Measurements from ENCODE around the gene CELA1. TPM values are rescaled to one million over a fixed set of nuclear protein-coding genes. Genes with fewer than 3 reads are reported as not detected.
"Not testable (repeated sequence)": the region's sequence is repeated elsewhere in the genome, so short reads cannot be mapped to it uniquely, and the experiment has no call there.

Gene CELA1
- polyA plus RNA-seq, 3 donors: not detected

DNA sequence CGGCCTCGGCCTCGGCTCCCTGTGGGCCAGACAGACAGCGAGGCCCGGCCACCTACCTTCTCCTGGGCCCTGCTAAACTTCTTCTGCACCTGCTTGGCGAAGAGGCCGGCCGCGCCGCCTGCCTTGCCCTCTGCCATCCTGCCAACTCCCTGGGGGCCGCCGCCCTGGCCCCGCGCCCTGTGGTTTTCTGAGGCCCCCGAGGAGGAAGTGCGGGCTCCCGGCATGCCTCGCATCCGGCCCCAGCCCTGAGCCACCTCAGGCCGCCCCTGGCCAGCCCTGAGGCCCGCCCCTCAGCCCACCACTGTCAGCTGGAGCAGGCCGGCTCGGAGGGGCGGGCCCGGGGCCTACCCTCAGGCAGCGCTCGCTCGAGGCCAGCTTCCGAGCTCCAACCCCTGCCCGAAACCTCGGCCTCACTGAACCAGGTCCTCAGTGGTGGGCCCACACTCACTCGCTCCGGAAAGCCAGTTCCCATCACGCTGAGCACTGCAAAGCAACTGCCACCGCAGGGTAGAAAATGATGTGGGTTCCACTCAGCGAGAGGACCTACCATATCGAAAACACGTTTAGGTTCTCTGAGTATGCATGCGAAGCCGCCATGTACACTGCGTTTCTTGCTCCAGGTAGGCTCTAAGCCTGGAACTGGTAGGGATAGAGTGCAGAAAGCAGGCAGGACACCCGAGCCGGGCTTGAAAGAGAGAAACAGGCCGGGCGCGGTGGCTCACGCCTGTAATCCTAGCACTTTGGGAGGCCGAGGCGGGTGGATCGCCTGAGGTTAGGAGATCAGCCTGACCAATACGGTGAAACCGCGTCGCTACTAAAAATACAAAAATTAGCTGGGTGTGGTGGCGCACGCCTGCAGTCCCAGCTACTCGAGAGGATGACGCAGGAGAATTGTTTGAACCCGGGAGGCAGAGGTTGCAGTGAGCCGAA, 22.2 kb downstream of the CELA1 start, which contains the start of gene BIN2:
TSS of gene BIN2 (minus strand) at position 209 of the 930 bp plus-strand sequence. CDS start at position 137, 72 bp downstream.
- DNase-seq (ENCODE audit: extremely low read depth in 1 of 11, low read depth in 9 of 11, low spot score in 4 of 11): no peak

DNA sequence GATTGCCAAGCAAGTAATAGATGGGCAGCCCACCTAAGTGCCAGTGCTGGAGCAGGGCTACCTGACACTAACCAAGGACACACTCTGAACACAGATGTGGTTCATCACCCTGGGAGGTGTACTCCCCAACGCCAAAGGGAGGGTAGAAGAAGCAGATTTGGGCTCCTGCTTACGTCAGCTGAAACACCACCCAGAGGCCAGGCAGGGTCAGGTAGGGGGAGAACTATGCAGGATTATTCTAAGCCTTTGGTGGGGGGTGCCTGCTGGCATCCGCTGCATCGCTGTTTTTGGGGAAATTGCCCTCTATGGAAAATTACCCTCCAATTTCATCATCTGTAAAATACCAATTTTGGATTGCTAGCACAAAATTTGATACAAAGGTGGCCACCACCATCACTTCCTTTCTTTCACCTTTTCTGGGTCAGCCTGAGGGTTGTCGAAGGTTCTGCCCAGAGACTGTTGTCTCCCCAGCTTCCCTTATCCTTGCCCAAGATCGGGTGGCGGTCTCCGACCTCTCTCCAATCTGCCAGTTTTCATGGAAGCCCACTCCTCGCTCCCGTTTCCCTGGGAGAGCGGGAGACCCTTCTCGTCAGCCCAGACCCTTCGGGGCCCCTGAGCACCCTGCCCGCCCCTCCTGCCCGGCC, 23.0 kb downstream of the CELA1 start:
- DNase-seq (ENCODE audit: extremely low read depth in 1 of 11, low read depth in 9 of 11, low spot score in 4 of 11): no peak

DNA sequence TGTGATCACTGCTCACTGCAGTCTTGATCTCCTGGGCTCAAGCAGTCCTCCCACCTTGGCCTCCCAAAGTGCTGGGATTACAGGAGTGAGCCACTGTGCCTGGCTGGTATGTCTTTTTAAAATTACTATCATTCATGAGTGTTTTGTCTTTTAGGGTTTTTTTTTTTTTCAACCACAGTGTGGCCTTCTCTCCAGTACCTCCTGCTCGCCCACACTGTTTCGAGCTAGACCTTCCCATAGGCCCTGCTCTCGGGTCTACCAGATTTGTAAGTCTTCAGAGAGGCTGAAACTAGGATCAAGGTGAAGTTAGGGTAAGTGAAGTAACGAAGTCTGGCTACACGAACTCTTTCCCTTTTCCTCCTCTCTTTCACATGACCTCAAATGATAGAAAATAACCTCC, 24.0 kb downstream of the CELA1 start:
- no peak for DNase-seq (ENCODE audit: extremely low read depth in 1 of 11, low read depth in 9 of 11, low spot score in 4 of 11)

DNA sequence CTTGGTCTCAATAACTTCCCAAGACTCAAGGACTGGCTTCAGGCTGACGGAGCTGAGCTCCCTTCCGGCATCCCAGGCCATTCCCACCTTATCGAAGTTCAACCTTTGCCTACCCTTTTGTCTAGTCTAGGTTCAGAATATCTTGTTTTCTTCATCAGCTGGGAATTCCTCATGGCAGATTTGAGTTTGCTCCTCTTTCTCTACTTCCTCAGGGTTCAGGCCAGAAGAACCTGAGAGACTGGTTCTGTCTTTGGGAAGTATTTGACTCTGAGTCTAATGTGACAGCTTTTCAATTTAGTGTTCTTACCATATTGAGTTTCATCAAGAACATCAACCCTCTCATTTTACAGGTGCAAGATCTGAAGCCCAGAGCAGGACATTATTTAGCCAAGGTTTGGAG, 24.6 kb downstream of the CELA1 start:
- DNase-seq (ENCODE audit: extremely low read depth in 1 of 11, low read depth in 9 of 11, low spot score in 4 of 11): no peak

DNA sequence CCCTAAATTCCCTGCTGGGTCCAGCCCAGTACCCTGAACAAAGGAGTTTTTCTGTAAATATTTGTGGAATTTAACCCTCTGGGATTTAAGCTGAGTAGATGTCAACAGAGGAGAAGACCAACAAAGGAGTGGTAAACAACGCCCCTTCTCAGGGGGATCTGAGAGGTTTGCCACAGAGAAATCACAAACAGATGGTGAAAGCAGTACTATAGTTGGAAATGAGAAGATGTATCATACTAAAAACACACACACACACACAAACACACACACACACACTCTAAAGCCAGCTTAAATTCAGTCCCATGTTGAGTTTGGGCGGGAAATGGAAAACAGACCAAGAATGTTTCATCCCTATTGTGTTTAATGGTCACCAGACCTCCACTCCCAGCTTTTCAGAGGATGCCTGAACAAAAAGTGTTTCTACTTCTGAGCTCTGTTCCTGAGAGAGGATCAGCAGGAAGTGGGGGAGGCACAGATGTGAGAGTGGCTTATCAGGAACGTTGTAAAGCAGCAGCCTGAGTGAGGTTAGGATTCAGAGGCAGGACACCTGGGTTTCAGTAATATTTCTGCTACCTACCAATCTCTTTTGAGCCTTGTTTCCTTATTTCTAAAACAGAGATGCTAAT, 25.7 kb downstream of the CELA1 start:
- DNase-seq (ENCODE audit: extremely low read depth in 1 of 11, low read depth in 9 of 11, low spot score in 4 of 11): no peak

DNA sequence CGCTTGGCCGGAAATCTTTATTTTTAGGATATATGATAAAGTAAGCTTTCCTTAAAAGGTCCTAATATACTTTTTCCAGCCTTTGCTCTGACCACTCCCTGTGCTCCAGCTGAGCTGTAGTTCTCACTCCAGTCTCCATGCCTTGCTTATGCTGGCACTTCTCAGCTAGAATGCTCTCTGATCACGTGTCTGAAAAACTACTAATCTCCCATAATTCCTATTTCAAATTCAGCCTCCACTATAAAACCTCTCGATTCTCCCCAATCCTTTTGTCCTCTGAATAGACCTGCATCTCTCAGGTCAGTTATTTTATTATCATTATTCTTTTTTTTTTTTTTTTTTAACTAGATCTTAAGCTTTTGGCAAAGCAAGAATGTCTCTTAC, 26.2 kb downstream of the CELA1 start:
- DNase-seq (ENCODE audit: extremely low read depth in 1 of 11, low read depth in 9 of 11, low spot score in 4 of 11): no peak

DNA sequence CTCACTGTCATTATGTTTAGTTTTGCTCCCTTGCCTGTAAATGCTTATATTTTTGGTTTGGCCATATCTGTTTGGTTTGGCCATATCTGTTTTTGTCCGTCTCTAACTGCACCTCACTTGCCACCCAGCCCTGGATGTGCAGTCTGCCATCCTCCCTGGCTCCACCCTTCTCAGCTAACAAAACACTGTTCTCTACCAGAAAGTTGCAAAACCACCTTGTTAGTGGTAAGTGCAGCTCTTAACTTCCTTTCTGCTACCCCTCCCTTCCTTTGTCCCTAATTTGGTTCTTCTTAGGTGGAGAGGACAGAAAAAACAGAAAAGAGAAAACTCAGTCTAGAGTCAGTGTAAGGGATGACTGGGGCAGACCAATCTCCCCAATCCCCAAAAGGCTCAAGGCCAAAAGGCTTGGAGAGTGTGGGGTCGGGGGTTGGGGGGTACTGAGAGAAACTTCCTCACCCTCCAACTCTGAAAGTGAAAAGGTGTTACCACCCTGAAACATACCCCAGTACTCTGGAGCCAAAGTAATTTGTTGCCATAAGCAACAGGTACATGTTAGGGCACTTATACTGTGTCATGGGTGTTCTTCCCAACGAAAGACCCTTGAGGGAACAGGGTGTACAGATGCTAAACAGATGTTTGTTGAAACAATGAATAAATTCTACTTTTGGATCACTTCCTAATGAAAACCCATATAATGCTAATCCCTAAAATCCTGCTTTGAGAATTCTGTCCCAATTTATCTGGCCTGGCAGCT, 27.5 kb downstream of the CELA1 start:
- no peak for DNase-seq (ENCODE audit: extremely low read depth in 1 of 11, low read depth in 9 of 11, low spot score in 4 of 11)

DNA sequence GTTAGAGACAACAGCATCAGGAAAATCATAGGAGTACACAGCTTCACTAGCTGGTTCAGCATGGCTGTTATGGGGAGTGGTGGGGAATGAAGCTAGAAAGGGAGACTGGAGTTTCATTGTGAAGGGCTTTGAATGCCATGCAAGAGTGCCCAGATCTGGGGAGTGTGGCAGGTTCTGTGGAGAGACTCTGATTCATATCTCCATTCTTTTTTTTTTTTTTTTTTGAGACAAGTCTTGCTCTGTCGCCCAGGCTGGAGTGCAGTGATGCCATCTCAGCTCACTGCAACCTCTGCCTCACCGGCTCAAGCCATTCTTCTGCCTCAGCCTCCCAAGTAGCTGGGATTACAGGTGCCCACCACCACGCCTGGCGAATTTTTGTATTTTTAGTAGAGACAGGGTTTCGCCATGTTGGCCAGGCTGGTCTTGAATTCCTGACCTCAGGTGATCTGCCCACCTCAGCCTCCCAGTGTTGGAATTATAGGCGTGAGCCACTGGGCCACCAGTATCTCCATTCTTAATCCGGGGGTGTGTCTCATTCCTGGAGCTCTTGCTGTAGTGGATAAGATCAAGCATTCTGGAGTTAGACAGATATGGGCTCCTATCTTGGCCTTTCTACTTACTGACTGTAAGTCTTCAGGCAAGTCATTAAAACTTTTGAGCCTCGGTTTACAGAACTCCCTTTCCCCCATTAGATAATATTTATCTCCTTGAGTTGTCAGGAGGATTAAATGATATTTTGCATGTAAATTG, 28.2 kb downstream of the CELA1 start:
- DNase-seq (ENCODE audit: extremely low read depth in 1 of 11, low read depth in 9 of 11, low spot score in 4 of 11): not testable (repeated sequence)

DNA sequence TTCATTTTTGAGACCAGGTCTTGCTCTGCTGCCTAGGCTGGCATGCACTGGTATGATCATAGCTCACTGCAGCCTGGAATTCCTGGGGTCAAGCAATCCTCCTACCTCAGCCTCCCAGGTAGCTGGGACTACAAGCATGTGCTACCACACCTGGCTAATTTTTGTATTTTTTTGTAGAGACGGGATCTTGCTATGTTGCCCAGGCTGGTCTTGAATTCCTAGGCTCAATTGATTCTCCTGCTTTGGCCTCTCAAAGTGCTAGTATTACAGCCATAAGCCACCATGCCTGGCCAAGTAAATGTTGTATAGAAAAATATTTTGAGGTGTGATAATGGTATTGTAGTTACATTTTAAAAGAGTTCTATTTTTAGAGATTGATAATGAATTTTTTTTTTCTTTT, 35.1 kb downstream of the CELA1 start:
- DNase-seq (ENCODE audit: extremely low read depth in 1 of 11, low read depth in 9 of 11, low spot score in 4 of 11): no peak

DNA sequence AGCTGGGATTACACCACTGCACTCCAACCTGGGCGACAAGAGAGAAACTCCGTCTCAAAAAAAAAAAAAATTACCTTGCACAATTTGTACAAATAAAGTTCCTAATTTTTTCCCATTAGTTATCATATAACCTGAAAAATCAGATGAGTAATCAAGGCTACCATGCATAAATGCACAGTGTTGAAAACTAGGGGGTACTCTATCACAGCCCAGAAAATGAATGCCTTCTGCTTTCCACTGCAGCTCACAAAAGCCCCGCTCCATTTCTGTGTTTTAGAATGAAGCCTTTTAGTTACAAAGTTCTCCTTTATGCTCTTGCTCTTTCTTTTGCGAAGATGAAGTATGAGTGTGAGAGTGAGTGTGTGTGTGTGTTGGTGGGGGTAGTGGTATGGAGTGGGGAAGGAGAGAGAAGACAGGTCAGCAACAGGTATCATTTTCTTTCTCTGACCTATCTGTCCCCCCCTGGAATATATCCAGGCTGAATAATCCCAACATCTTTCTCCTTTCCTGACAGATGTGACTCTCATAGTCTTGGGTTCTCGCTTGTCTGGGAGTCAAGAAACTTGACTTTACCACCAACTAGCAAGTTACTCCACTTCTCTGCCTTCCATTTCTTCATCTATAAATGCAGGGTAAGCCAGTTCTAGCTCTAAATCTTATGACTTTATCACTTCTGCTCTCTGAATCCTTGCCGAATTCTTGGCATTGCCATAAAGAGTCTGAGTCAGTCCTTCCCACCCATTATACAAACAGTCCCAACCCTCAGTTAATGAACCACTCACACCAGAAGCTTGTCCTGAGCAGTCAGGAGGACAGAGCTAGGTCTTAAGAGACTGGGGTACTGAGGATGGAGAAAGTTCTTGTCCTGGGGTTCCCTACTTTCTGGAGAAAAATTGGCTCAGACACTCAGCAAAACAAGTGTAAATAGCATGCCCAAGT, 38.6 kb downstream of the CELA1 start:
- DNase-seq (ENCODE audit: extremely low read depth in 1 of 11, low read depth in 9 of 11, low spot score in 4 of 11): no peak

DNA sequence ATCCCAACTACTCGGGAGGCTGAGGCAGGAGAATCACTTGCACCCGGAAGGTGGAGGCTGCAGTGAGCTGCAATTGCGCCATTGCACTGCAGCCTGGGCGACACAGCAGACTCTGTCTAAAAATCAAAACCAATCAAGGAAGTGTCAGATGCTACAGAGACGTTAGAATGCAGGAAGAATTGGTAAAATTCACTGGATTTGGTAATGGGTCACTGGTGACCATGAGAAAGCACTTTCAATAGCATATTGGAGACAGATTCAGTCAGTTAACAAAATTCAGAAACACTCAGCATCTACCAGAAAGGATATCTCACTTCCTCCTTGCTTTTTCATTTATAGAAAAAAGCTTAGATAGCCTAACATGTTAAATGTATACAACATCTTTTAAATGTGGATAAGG, 40.0 kb downstream of the CELA1 start:
- DNase-seq (ENCODE audit: extremely low read depth in 1 of 11, low read depth in 9 of 11, low spot score in 4 of 11): no peak

DNA sequence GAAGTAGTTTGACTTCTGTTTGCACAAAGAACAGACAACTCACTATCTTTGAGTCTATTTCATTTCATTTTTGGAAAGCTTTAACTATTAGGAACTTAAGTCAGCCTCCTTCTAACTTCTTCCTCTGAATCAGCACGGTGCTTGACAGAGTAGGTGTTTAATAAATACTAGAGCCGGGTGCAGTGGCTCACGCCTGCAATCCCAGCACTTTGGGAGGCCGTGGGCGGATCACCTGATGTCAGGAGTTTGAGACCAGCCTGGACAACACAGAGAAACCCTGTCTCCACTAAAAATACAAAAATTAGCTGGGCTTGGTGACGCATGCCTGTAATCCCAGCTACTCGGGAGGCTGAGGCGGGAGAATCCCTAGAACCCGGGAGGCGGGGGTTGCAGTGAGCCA, 45.7 kb downstream of the CELA1 start:
- DNase-seq (ENCODE audit: extremely low read depth in 1 of 11, low read depth in 9 of 11, low spot score in 4 of 11): not testable (repeated sequence)

DNA sequence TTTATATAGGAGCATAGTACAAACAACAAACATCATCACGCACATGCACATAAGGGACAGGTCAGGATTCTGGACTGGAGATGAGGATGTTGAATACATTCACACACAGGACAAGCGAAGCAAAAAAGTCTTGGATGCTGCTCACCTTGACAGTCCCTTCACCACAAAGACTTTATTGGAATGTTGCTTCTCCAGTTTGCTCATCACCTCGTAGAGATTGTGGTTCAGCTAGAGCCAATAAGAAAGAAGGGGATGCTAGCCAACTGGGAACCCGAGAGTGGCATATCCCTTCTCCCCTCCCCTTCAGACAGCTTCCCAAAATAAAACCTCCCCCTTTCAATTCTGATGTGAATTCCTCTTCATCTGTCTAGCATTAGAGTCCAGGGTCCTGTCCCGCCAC, 50.8 kb downstream of the CELA1 start:
- no peak for DNase-seq (ENCODE audit: extremely low read depth in 1 of 11, low read depth in 9 of 11, low spot score in 4 of 11)

DNA sequence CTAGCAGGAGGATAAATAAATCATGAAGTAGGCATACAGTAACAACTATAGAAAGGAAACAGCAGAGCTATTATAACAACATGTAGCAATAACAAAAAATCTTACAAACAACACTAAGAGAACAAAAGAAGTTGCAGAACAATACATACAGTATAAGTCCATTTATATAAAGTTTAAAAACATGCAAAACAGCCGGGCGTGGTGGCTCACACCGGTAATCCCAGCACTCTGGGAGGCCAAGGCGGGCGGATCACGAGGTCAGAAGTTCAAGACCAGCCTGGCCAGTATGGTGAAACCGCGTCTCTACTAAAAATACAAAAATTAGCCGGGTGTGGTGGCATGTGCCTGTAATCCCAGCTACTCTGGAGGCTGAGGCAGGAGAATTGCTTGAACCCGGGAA, 52.4 kb downstream of the CELA1 start:
- DNase-seq (ENCODE audit: extremely low read depth in 1 of 11, low read depth in 9 of 11, low spot score in 4 of 11): not testable (repeated sequence)

DNA sequence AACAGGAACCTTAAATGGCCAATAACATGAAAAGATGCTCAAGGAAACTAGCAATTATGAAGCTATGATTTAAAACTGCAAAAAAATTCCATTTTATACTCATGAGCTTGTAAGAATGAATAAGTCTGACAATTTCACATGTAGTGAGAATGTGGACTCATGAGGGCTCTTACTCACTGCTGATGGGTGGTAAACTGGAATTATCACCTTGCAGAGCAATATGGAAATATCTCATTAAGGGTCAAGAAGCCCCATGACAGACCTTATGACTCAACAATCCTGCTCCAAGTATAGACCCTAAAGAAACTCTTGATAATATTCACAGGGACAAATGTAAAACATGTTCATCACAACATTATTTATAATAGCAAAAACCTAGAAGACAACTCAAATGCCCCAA, 52.8 kb downstream of the CELA1 start:
- DNase-seq (ENCODE audit: extremely low read depth in 1 of 11, low read depth in 9 of 11, low spot score in 4 of 11): no peak

DNA sequence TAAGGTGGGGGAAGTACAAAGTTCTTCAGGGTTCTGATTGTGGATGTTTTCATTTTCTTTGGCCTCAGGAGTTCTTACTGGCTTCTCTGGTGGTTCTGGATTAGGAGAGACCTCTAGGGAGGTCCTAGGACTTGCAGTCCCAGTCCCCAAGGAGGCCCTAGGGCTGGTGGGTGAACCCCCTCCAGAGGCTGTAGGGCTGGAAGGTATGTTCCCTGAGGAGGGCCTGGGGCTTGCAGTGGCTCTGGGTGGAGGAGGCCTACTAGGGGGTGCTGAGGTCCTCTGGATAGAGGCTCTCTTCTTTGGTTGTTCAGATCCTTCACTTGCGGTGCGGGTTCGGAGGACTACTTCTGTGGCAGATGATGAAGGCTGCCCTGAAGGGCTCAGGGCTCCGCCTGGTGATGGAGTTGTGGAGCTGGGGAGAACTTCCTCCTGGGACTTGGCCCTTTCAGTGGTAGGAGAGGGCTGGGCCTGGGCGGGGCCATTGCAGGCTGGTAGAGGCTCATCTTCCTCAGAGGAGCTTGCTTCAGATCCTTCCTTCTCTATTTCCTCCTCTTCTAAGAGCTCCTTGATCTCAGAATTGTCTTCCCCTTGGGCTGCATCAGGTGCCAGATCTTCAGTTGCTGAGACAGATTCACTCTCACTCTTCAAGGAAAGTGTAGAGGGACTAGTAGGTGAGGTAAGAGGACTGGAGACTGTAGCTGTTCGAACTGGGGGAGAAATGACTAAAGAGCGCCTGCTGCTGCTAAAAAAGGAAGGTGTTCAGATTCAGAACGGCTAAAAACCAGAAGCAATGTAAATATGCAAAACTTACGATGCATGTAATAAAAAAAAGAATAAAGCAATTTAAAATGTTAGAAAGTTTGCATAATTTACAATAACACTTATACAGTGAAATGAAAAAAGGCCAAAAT, 54.6 kb downstream of the CELA1 start:
- DNase-seq (ENCODE audit: extremely low read depth in 1 of 11, low read depth in 9 of 11, low spot score in 4 of 11): not testable (repeated sequence)

DNA sequence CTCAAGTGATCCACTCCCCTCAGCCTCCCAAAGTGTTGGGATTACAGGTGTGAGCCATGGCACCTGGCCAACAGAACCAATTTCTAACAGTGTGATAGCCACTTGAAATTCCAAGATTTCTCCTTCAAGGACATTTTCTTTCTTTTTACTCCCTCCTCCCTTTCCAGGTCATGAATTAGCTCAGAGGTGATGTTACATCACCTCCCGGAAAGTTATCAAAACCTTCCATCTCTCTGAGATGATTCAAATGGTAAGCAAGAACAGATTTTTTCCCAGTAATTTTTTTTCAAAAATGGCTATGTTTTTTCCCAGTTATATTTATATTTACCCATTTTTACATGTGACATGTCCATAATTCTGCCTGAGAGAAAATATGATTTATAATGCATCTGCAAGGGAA, 60.6 kb downstream of the CELA1 start:
- no peak for DNase-seq (ENCODE audit: extremely low read depth in 1 of 11, low read depth in 9 of 11, low spot score in 4 of 11)

Measured in renal cortex interstitium (tissue), 11 donors.